Activated CD8-positive, alpha-beta memory T cell treated with anti-CD3 and anti-CD28 coated beads, Interleukin-2, amount 10 ng/mL, durations not matched to agents 7 days and 5 days (primary cell): ENCODE data around the gene LHX4. TPM values are rescaled to one million over a fixed set of nuclear protein-coding genes. Genes with fewer than 3 reads are reported as not detected.
"Not testable (repeated sequence)": the region's sequence is repeated elsewhere in the genome, so short reads cannot be mapped to it uniquely, and the experiment has no call there.

Experiments
- ATAC-seq: fragments of 150-1000 bp; cut with Tn5 transposase; one replicate; pipeline ENCODE4 v1.10.0; 2021; ENCODE audit warnings: moderate library complexity
- CTCF ChIA-PET: fragments of 350-600 bp; sonication (Branson Sonifier 250); formaldehyde crosslinking; loops from one replicate; lab custom pipeline; 2021; ENCODE audit warnings: antibody characterized with exemption; lab: Charles Lee
- DNase-seq: peaks from one replicate; pipeline ENCODE4 v3.0.0-alpha.2; 2020
- H3K27ac Mint-ChIP-seq: one replicate; pipeline ENCODE4 v1.8.0; 2021; ENCODE audit warnings: mild to moderate bottlenecking, mixed read lengths
- H3K27me3 Mint-ChIP-seq: one replicate; pipeline ENCODE4 v1.8.0; 2021; ENCODE audit warnings: mixed read lengths
- H3K36me3 Mint-ChIP-seq: one replicate; pipeline ENCODE4 v1.8.0; 2021; ENCODE audit warnings: mild to moderate bottlenecking, mixed read lengths
- H3K4me1 Mint-ChIP-seq: one replicate; pipeline ENCODE4 v1.8.0; 2021; ENCODE audit warnings: mixed read lengths
- H3K4me3 Mint-ChIP-seq: one replicate; pipeline ENCODE4 v1.8.0; 2021; ENCODE audit warnings: mild to moderate bottlenecking, moderate library complexity, mixed read lengths
- H3K9me3 Mint-ChIP-seq: one replicate; pipeline ENCODE4 v1.8.0; 2022; ENCODE audit warnings: low read depth, mixed read lengths
- total RNA-seq, 2 experiments: library from RNA; stranded (reverse); gene quantifications; one replicate each; pipeline ENCODE4 v1.2.3, GENCODE V29; 2021

The LHX4 gene
- total RNA-seq, 2 experiments from 2014 or later: not detected

GRCh38 chr1:180201451-180202200 lies 28.4 kb upstream of the LHX4 start:
- Mint-ChIP-seq H3K9me3 (no peaks in the 10 kb centered on the region), H3K4me3 (no peak overlapping the region), H3K27ac (no peak overlapping the region), H3K36me3 (no peaks in the 10 kb centered on the region), H3K27me3 (no peaks in the 10 kb centered on the region), H3K4me1 (peaks cover 3% of the 10 kb centered on the region)
- DNase-seq (no peak), ATAC-seq (no peak)
- CTCF ChIA-PET: interaction anchor here (0.8 to 1.5 kb wide), 4 partner anchors 10 to 489 kb away, joined by 3 to 5 read pairs (median 3); no protein-coding TSS in a partner anchor

DNA sequence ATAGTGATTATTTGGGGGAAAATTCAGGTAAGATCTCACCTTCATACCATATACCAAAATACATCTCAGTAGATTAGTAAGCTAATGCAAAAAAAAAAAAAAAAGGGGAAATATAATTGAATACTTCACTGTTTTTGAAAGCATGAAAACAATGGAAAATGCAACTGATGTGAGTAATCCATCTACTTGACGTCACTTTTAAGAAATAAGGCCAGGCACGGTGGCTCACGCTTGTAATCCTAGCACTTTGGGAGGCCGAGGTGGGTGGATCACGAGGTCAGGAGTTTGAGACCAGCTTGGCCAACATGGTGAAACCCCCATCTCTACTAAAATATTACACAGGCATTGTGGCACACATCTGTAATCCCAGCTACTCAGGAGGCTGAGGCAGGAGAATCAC lies 27.5 kb upstream of the LHX4 start:
- DNase-seq, H3K36me3 Mint-ChIP-seq, H3K4me1 Mint-ChIP-seq, ATAC-seq, H3K27me3 Mint-ChIP-seq, H3K4me3 Mint-ChIP-seq, H3K9me3 Mint-ChIP-seq, H3K27ac Mint-ChIP-seq: not testable (repeated sequence)
- CTCF ChIA-PET: interaction anchor here (0.8 to 1.5 kb wide), 3 partner anchors 15 to 490 kb away, joined by 3 to 5 read pairs (median 3); no protein-coding TSS in a partner anchor

GRCh38 chr1:180204231-180204630 lies 25.8 kb upstream of the LHX4 start:
- Mint-ChIP-seq H3K36me3 (no peaks in the 10 kb centered on the region), H3K9me3 (no peaks in the 10 kb centered on the region), H3K27me3 (no peaks in the 10 kb centered on the region), H3K27ac (no peak overlapping the region), H3K4me3 (no peak overlapping the region), H3K4me1 (no peaks in the 10 kb centered on the region)
- ATAC-seq (no peak), DNase-seq (no peak)
- CTCF ChIA-PET: interaction anchor here (1.1 kb wide), 1 partner anchor 23 kb away, joined by 3 read pairs; no protein-coding TSS in a partner anchor

- no peak overlapping the region for H3K4me3 Mint-ChIP-seq
- H3K4me1 Mint-ChIP-seq: no peaks in the 10 kb centered on the region
- DNase-seq (no peak), ATAC-seq (no peak)
- no peaks in the 10 kb centered on the region for H3K36me3 Mint-ChIP-seq
- CTCF ChIA-PET: interaction anchor here (0.8 to 1.7 kb wide), 2 partner anchors 27 to 397 kb away, joined by 3 to 6 read pairs; no protein-coding TSS in a partner anchor
- no peak overlapping the region for H3K27ac Mint-ChIP-seq
- peaks cover 7% of the 10 kb centered on the region for H3K27me3 Mint-ChIP-seq
- H3K9me3 Mint-ChIP-seq: no peaks in the 10 kb centered on the region
Measured at GRCh38 chr1:180206581-180206980, 23.5 kb upstream of the LHX4 start.

GRCh38 chr1:180208264-180208663 lies 21.8 kb upstream of the LHX4 start:
- peaks cover 15% of the 10 kb centered on the region for H3K27me3 Mint-ChIP-seq
- DNase-seq (no peak), ATAC-seq (no peak)
- CTCF ChIA-PET: interaction anchor here (1.5 kb wide), 1 partner anchor 45 kb away, joined by 3 read pairs; no protein-coding TSS in a partner anchor
- H3K4me3 Mint-ChIP-seq: no peak overlapping the region
- H3K4me1 Mint-ChIP-seq: peaks cover 2% of the 10 kb centered on the region
- no peaks in the 10 kb centered on the region for H3K36me3 Mint-ChIP-seq
- H3K9me3 Mint-ChIP-seq: no peaks in the 10 kb centered on the region
- H3K27ac Mint-ChIP-seq: no peak overlapping the region

GRCh38 chr1:180210008-180210620 lies 19.9 kb upstream of the LHX4 start:
- DNase-seq (no peak), ATAC-seq (no peak)
- H3K4me1 Mint-ChIP-seq: peaks cover 12% of the 10 kb centered on the region
- CTCF ChIA-PET: interaction anchor here (1.1 to 1.8 kb wide), 3 partner anchors 22 to 107 kb away, joined by 3 to 5 read pairs (median 5); no protein-coding TSS in a partner anchor
- H3K9me3 Mint-ChIP-seq: no peaks in the 10 kb centered on the region
- no peak overlapping the region for H3K27ac Mint-ChIP-seq
- H3K36me3 Mint-ChIP-seq: no peaks in the 10 kb centered on the region
- H3K27me3 Mint-ChIP-seq: peaks cover 18% of the 10 kb centered on the region
- H3K4me3 Mint-ChIP-seq: no peak overlapping the region

DNA sequence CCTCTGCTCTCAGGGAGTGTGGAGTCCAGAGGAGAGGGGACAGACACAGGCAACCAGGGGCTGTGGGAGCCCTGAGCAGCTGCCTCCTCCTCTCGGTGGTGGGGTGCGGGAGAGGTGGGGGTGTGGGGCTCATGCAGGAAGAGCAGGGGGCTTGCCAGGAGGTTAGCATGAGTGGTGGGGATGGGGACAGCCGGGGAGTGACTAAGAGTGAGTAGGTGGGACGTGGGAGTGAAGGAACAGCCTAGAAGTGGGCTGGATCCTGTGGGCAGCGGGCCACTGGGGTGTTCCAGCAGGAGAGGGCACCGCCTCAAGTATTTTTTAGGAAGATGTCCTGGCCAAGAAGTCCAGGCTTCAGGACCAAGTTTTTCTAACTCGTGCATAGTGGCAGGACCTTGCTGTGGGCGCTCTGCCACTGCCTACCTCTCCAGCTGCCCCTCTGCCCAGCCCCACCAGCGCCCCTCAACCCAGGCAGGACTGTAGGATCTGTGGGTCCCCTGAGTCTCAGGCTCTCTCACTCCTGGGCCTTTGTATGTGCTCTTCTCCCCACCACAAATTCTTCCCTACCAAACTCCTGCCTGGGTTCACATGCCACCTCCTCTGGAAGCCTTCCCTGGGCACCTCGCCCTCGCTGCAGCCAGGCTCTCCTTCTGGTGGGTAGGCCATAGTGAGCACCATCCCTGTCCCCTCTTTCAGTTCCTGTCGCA lies 18.8 kb upstream of the LHX4 start:
- Mint-ChIP-seq H3K27me3 (peaks cover 20% of the 10 kb centered on the region), H3K4me3 (no peak overlapping the region), H3K36me3 (no peaks in the 10 kb centered on the region), H3K4me1 (peaks cover 12% of the 10 kb centered on the region), H3K9me3 (no peaks in the 10 kb centered on the region), H3K27ac (no peak overlapping the region)
- DNase-seq (no peak), ATAC-seq (no peak)
- CTCF ChIA-PET: interaction anchor here (1.6 to 1.8 kb wide), 2 partner anchors 23 to 32 kb away, joined by 5 read pairs; no protein-coding TSS in a partner anchor

DNA sequence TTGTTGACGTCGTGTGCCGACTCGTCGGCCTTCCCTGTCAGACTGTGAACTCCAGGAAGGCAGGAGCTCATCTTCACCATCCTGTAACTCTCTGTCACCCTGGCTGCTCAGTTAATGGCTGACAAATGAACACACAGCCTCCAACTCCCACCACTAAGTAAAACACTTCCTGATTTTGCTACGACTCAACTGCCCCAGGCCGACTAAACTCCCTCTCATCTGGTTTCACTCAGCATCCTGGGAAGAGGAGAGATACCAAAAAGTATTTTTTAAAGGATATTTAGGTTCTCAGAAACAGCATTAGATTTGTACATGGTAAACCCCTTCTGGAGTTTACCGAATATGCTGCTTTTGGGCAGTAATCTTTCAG lies 18.2 kb upstream of the LHX4 start:
- peaks cover 12% of the 10 kb centered on the region for H3K4me1 Mint-ChIP-seq
- H3K9me3 Mint-ChIP-seq: no peaks in the 10 kb centered on the region
- H3K4me3 Mint-ChIP-seq: no peak overlapping the region
- H3K36me3 Mint-ChIP-seq: no peaks in the 10 kb centered on the region
- CTCF ChIA-PET: no interaction called here
- DNase-seq (no peak), ATAC-seq (no peak)
- no peak overlapping the region for H3K27ac Mint-ChIP-seq
- peaks cover 20% of the 10 kb centered on the region for H3K27me3 Mint-ChIP-seq

GRCh38 chr1:180213401-180214170 lies 16.5 kb upstream of the LHX4 start:
- no peak overlapping the region for H3K27ac Mint-ChIP-seq
- ATAC-seq: peak; percentile 79
- H3K4me3 Mint-ChIP-seq: peak overlapping the region; percentile 29
- H3K9me3 Mint-ChIP-seq: no peaks in the 10 kb centered on the region
- no peaks in the 10 kb centered on the region for H3K36me3 Mint-ChIP-seq
- CTCF ChIA-PET: interaction anchor here (0.9 to 1.9 kb wide), 5 partner anchors 10 to 399 kb away, joined by 3 to 9 read pairs (median 5); no protein-coding TSS in a partner anchor
- DNase-seq: peak; percentile 76
- peaks cover 12% of the 10 kb centered on the region for H3K4me1 Mint-ChIP-seq
- peaks cover 20% of the 10 kb centered on the region for H3K27me3 Mint-ChIP-seq

- Mint-ChIP-seq H3K4me1 (peaks cover 12% of the 10 kb centered on the region), H3K27me3 (peaks cover 17% of the 10 kb centered on the region), H3K9me3 (no peaks in the 10 kb centered on the region), H3K27ac (no peak overlapping the region), H3K4me3 (no peak overlapping the region), H3K36me3 (no peaks in the 10 kb centered on the region)
- CTCF ChIA-PET: no interaction called here
- ATAC-seq (no peak), DNase-seq (no peak)
Measured at GRCh38 chr1:180215856-180216625, 14.0 kb upstream of the LHX4 start.

DNA sequence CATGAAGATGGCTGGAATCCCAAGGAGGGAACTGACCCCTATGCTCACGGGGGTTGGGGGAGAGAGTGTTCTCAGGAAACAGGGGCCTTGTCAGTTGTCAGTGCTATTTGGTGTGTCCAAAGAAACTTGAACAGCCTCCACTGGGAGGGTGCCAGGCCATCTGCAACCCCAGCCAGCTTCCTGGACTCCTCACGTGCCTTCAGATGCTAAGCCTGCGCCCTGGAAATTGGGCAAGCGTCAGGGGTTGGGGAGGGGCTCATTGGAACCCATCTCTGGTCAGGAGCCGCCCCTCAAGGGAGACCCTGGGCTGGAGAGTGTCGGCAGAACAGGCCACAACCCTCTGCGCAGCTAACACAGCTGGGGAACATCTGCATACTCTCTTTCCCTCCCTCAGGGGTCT lies 13.1 kb upstream of the LHX4 start:
- Mint-ChIP-seq H3K4me1 (peaks cover 12% of the 10 kb centered on the region), H3K4me3 (no peak overlapping the region), H3K9me3 (no peaks in the 10 kb centered on the region), H3K27ac (no peak overlapping the region), H3K36me3 (no peaks in the 10 kb centered on the region), H3K27me3 (peaks cover 11% of the 10 kb centered on the region)
- DNase-seq (no peak), ATAC-seq (no peak)
- CTCF ChIA-PET: no interaction called here
